Activated naive CD8-positive, alpha-beta T cell treated with anti-CD3 and anti-CD28 coated beads for 36 hours (primary cell): Measurements from ENCODE around the gene CDH5. TPM values are rescaled to one million over a fixed set of nuclear protein-coding genes. Genes with fewer than 3 reads are reported as not detected.

Experiments used
- DNase-seq: peaks from one replicate; pipeline ENCODE4 v3.0.0; 2021
- H3K27ac Mint-ChIP-seq: one replicate; pipeline ENCODE4 v1.8.0; 2022; ENCODE audit warnings: mild to moderate bottlenecking, moderate library complexity, mixed read lengths
- H3K27me3 Mint-ChIP-seq: one replicate; pipeline ENCODE4 v1.8.0; 2022; ENCODE audit warnings: mild to moderate bottlenecking, mixed read lengths
- H3K36me3 Mint-ChIP-seq: one replicate; pipeline ENCODE4 v1.8.0; 2021; ENCODE audit warnings: mild to moderate bottlenecking, mixed read lengths
- H3K4me1 Mint-ChIP-seq: one replicate; pipeline ENCODE4 v1.8.0; 2021; ENCODE audit warnings: mixed read lengths
- H3K4me3 Mint-ChIP-seq: one replicate; pipeline ENCODE4 v1.8.0; 2022; ENCODE audit warnings: mild to moderate bottlenecking, moderate library complexity, mixed read lengths
- H3K9me3 Mint-ChIP-seq: one replicate; pipeline ENCODE4 v1.8.0; 2022; ENCODE audit warnings: mixed read lengths
- total RNA-seq, 2 experiments: library from RNA; stranded (reverse); gene quantifications; one replicate each; pipeline ENCODE4 v1.2.3, GENCODE V29; 2021

The CDH5 gene
- total RNA-seq, 2 experiments from 2014 or later, result not detected

GRCh38 chr16:66363211-66363777, 3.2 kb upstream of the CDH5 start:
- H3K36me3 Mint-ChIP-seq, result no peaks in the 10 kb centered on the region
- no peaks in the 10 kb centered on the region for H3K9me3 Mint-ChIP-seq
- H3K4me1 Mint-ChIP-seq, result no peaks in the 10 kb centered on the region
- no peak overlapping the region for H3K27ac Mint-ChIP-seq
- DNase-seq, result no peak
- peaks cover 63% of the 10 kb centered on the region for H3K27me3 Mint-ChIP-seq
- H3K4me3 Mint-ChIP-seq, result no peak overlapping the region

DNA sequence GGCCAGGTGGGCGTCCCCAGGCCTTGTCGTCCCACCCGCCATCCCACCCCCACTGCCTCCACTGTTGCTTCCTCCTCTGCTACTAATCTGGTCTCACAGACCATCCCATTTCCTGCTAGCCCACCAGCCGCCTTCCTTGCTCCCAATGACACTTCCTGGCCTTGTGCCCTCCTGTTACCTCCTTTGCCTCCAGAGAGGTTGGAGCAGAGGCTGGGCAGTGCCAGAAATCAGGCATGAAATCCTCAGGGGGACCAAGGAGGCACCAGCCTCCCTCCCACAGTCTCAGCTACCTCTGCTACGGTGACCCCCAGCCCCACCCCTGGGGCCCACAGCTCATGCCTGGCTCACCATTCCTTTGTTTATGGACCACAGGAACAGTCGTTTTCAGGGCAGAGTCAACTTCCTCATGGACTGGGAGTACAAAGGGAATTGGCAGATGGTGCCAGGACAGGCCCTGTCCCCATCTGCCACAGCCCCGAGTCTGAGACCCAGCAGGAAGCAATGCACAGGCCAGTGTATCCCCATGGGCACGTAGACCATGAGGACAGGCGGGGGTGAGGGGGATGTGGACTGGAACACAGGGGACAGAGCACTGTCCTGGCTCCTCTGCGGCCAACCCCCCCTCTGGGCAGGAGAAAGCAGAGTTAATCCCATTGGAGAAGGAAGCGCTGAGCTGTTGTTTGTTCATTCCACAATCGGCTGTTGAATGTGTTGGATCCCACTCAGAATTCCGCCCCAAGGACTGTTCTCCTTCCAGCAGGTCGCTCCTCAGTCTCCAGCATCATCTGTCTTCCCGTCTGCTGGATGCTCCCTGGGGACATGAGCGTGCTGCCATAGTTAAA, 2.2 kb upstream of the CDH5 start:
- peaks cover 2% of the 10 kb centered on the region for H3K4me1 Mint-ChIP-seq
- no peak overlapping the region for H3K4me3 Mint-ChIP-seq
- no peak overlapping the region for H3K27ac Mint-ChIP-seq
- H3K27me3 Mint-ChIP-seq, result peaks cover 58% of the 10 kb centered on the region
- DNase-seq, result no peak
- H3K36me3 Mint-ChIP-seq, result no peaks in the 10 kb centered on the region
- no peaks in the 10 kb centered on the region for H3K9me3 Mint-ChIP-seq

GRCh38 chr16:66364959-66365306, 1.6 kb upstream of the CDH5 start:
- Mint-ChIP-seq H3K4me1 (peaks cover 2% of the 10 kb centered on the region), H3K27ac (no peak overlapping the region), H3K27me3 (peaks cover 53% of the 10 kb centered on the region), H3K9me3 (no peaks in the 10 kb centered on the region), H3K36me3 (no peaks in the 10 kb centered on the region), H3K4me3 (no peak overlapping the region)
- DNase-seq, result no peak

DNA sequence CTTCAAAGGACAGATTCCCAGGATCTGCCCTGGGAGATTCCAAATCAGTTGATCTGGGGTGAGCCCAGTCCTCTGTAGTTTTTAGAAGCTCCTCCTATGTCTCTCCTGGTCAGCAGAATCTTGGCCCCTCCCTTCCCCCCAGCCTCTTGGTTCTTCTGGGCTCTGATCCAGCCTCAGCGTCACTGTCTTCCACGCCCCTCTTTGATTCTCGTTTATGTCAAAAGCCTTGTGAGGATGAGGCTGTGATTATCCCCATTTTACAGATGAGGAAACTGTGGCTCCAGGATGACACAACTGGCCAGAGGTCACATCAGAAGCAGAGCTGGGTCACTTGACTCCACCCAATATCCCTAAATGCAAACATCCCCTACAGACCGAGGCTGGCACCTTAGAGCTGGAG, 840 bp upstream of the CDH5 start:
- no peak overlapping the region for H3K27ac Mint-ChIP-seq
- H3K4me3 Mint-ChIP-seq, result no peak overlapping the region
- H3K9me3 Mint-ChIP-seq, result no peaks in the 10 kb centered on the region
- peaks cover 2% of the 10 kb centered on the region for H3K4me1 Mint-ChIP-seq
- H3K27me3 Mint-ChIP-seq, result peaks cover 48% of the 10 kb centered on the region
- no peaks in the 10 kb centered on the region for H3K36me3 Mint-ChIP-seq
- no peak for DNase-seq

- Mint-ChIP-seq H3K27me3 (peaks cover 26% of the 10 kb centered on the region), H3K4me1 (peaks cover 2% of the 10 kb centered on the region), H3K36me3 (no peaks in the 10 kb centered on the region), H3K4me3 (no peak overlapping the region), H3K9me3 (no peaks in the 10 kb centered on the region), H3K27ac (no peak overlapping the region)
- DNase-seq, result no peak
Measured at GRCh38 chr16:66367968-66368891, 1.7 kb downstream of the CDH5 start.

DNA sequence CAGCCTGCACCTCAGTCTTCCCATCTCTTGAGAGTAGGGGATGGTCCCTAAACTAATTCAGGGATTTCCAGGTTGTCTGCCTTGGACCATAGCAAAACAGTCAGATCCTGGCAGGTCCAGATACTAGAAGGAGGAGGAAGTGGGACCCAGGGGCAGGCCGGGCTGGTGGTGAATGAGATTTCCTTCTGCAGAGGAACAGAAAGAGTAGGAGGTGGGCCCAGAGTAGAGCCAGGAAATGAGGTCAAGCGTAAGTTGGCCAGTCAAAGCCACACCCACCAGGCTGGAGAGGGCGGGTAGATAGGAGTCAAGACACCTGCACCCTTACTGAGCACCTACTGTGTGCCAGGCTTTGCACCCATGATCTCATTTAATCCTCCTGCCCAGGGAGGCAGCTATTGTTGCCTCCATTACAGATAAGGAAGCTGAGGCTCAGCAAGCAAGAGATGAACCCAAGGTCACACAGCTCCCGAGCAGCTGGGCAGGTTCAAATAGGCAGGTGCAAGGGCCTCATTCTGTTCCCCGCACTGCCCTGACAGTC, 2.6 kb downstream of the CDH5 start:
- H3K36me3 Mint-ChIP-seq, result no peaks in the 10 kb centered on the region
- H3K27ac Mint-ChIP-seq, result no peak overlapping the region
- H3K27me3 Mint-ChIP-seq, result peaks cover 17% of the 10 kb centered on the region
- H3K4me3 Mint-ChIP-seq, result no peak overlapping the region
- no peak for DNase-seq
- H3K4me1 Mint-ChIP-seq, result peaks cover 2% of the 10 kb centered on the region
- H3K9me3 Mint-ChIP-seq, result no peaks in the 10 kb centered on the region

- no peaks in the 10 kb centered on the region for H3K36me3 Mint-ChIP-seq
- peaks cover 2% of the 10 kb centered on the region for H3K4me1 Mint-ChIP-seq
- no peaks in the 10 kb centered on the region for H3K9me3 Mint-ChIP-seq
- no peak overlapping the region for H3K4me3 Mint-ChIP-seq
- H3K27ac Mint-ChIP-seq, result no peak overlapping the region
- no peaks in the 10 kb centered on the region for H3K27me3 Mint-ChIP-seq
- DNase-seq, result no peak
Measured at GRCh38 chr16:66370786-66371684, 4.5 kb downstream of the CDH5 start.

DNA sequence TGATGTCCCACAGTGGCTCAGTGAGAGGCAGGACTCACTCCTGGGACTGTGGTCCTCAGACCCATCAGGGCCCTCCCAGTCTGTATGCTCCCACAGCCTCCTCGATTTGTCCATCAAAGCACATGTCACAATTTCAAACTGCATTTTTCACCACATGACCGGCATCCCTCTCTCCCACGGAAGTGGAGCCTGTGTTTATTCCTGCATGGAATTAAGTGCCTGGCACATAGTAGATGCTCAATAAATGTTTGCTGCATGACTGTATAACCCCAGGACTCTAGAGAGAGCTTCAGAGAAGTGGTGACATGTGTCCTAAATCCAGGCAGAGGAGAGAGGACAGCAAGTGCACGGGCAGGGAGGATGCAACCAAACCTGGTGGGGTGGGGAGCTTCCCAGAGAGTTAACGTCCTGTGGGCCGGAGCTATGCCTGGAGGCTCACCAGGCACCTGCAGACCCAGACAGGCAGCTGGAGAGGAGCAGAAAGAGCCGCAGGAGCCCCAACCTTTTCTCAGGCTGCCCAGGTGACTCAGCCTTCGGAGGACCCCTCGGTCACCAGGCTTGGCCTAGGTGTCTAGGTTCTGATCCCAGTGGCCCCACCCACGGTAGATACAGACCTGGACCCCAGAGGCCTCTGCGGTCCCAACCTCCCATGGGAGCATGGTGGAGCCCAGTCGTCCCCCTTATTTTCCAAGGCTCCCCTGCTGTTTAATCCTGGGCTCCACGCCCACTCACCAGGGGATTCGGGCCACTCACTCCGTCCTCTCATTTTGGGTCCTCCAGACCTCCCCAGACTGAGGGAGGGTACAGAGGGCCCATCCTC, 5.8 kb downstream of the CDH5 start:
- Mint-ChIP-seq H3K9me3 (no peaks in the 10 kb centered on the region), H3K4me1 (peaks cover 2% of the 10 kb centered on the region), H3K36me3 (no peaks in the 10 kb centered on the region), H3K27ac (no peak overlapping the region), H3K4me3 (no peak overlapping the region), H3K27me3 (no peaks in the 10 kb centered on the region)
- no peak for DNase-seq

- H3K9me3 Mint-ChIP-seq, result no peaks in the 10 kb centered on the region
- DNase-seq, result no peak
- no peaks in the 10 kb centered on the region for H3K36me3 Mint-ChIP-seq
- H3K27me3 Mint-ChIP-seq, result no peaks in the 10 kb centered on the region
- H3K4me1 Mint-ChIP-seq, result peaks cover 2% of the 10 kb centered on the region
- H3K4me3 Mint-ChIP-seq, result no peak overlapping the region
- no peak overlapping the region for H3K27ac Mint-ChIP-seq
Measured at GRCh38 chr16:66372898-66373155, 6.3 kb downstream of the CDH5 start.

DNA sequence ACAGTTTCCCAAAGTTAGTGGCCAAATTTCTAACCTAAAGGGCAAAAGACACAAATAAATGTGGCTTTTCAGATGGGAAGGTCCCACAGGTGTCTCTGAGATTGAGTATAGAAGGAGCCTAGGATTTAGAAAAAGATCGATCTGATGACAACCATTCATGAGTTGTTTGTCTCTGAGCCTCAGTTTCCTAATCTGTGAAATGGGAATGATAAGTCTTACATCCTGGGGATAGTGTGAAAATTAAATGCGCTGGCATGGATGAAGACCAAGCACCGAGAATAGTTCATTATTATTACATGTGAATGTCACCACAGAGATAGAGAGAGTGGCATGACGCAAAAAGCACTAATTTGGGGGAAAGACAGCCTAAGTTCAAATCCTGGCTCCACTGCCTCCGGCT, 7.2 kb downstream of the CDH5 start:
- Mint-ChIP-seq H3K4me3 (no peak overlapping the region), H3K27me3 (no peaks in the 10 kb centered on the region), H3K9me3 (no peaks in the 10 kb centered on the region), H3K4me1 (peaks cover 2% of the 10 kb centered on the region), H3K27ac (no peak overlapping the region), H3K36me3 (no peaks in the 10 kb centered on the region)
- no peak for DNase-seq

- Mint-ChIP-seq H3K4me3 (no peak overlapping the region), H3K27me3 (no peaks in the 10 kb centered on the region), H3K4me1 (no peaks in the 10 kb centered on the region), H3K9me3 (no peaks in the 10 kb centered on the region), H3K36me3 (no peaks in the 10 kb centered on the region), H3K27ac (no peak overlapping the region)
- DNase-seq, result no peak
Measured at GRCh38 chr16:66374176-66374575, 7.7 kb downstream of the CDH5 start.

DNA sequence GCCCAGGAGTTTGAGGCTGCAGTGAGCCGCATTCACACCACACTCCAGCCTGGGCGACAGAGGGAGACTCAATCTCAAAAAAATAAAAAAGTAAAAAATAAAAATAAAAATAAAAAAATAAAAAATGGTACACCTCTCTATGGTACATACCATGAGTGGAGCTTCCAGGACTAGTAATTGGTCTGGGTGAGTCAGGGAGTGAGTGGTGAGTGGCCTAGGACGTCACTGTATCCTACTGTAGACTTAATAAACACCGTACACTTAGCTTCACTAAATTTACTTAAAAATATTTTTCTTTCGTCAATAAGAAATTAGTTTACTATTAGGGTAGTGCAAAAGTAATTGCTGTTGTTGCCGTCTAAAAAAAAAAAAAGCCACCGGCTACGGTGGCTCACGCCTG, 9.0 kb downstream of the CDH5 start:
- H3K4me3 Mint-ChIP-seq, result no peak overlapping the region
- H3K9me3 Mint-ChIP-seq, result no peaks in the 10 kb centered on the region
- H3K36me3 Mint-ChIP-seq, result no peaks in the 10 kb centered on the region
- H3K27me3 Mint-ChIP-seq, result no peaks in the 10 kb centered on the region
- H3K27ac Mint-ChIP-seq, result no peak overlapping the region
- DNase-seq, result no peak
- H3K4me1 Mint-ChIP-seq, result no peaks in the 10 kb centered on the region

- DNase-seq, result no peak
- Mint-ChIP-seq H3K36me3 (no peaks in the 10 kb centered on the region), H3K9me3 (no peaks in the 10 kb centered on the region), H3K27ac (no peak overlapping the region), H3K4me1 (no peaks in the 10 kb centered on the region), H3K4me3 (no peak overlapping the region), H3K27me3 (no peaks in the 10 kb centered on the region)
Measured at GRCh38 chr16:66376114-66376513, 9.6 kb downstream of the CDH5 start.
